Panc1 (cell line): Measurements from ENCODE around the gene NBDY. TPM values are rescaled to one million over a fixed set of nuclear protein-coding genes. Genes with fewer than 3 reads are reported as not detected.

Experiments
- ATAC-seq: fragments of 200-7000 bp; cut with Tn5 transposase; 2 replicates; pipeline ENCODE4 v1.9.1; 2020; ENCODE audit warnings: mild to moderate bottlenecking, moderate library complexity
- BruUV-seq: library from RNA; stranded (reverse); fragments of 400-500 nt; replicated peaks from 2 replicates; lab custom pipeline; 2021; lab: Mats Ljungman, UMichigan
- CTCF ChIA-PET: fragments of 300-600 bp; sonication (Branson Sonifier 250); formaldehyde crosslinking; loops from one replicate; lab custom pipeline; 2022; ENCODE audit warnings: antibody characterized with exemption; lab: Charles Lee
- POLR2A ChIA-PET: fragments of 300-600 bp; sonication (Branson Sonifier 250); formaldehyde crosslinking; loops from one replicate; lab custom pipeline; 2022; ENCODE audit warnings: antibody characterized with exemption; lab: Charles Lee
- DNase-seq: peaks from one replicate; pipeline ENCODE4 v3.0.0-alpha.2; 2010; ENCODE audit warnings: low read depth, low spot score
- H3K27ac ChIP-seq: 2 replicates; pipeline ENCODE4 v1.5.1; 2011; ENCODE audit warnings: mild to moderate bottlenecking, low read length, inconsistent platforms
- H3K27me3 ChIP-seq: fragments of 200-500 bp; sonication (Bioruptor generic); 2 replicates; pipeline ENCODE4 v1.6.0; 2014; ENCODE audit warnings: low read length, inconsistent platforms; ENCODE audit not compliant: control insufficient read depth, insufficient read depth
- H3K36me3 ChIP-seq: fragments of 200-500 bp; sonication (Bioruptor generic); 2 replicates; pipeline ENCODE4 v1.5.1; 2014; ENCODE audit warnings: inconsistent platforms, mild to moderate bottlenecking, low read length, moderate library complexity; ENCODE audit not compliant: control insufficient read depth, insufficient read depth
- H3K4me1 ChIP-seq: 2 replicates; pipeline ENCODE4 v1.5.1; 2011; ENCODE audit warnings: inconsistent platforms, mild to moderate bottlenecking, low read length, moderate library complexity; ENCODE audit not compliant: control insufficient read depth, insufficient read depth
- H3K4me3 ChIP-seq, 2 experiments: 2 replicates each; pipeline ENCODE4 v1.5.1; 2011 to 2012; ENCODE audit warnings: low read depth in 2 of 2, low read length in 2 of 2, mild to moderate bottlenecking in 2 of 2, inconsistent platforms in 1 of 2, moderate library complexity in 1 of 2
- H3K9me3 ChIP-seq: fragments of 200-500 bp; sonication (Bioruptor generic); 2 replicates; pipeline ENCODE4 v1.5.1; 2014; ENCODE audit warnings: low read depth, mild to moderate bottlenecking, inconsistent platforms, low read length, moderate library complexity; ENCODE audit not compliant: control insufficient read depth, insufficient read depth
- CTCF ChIP-seq: fragments of 450-650 bp; IDR thresholded peaks from 2 replicates; pipeline ENCODE4 v1.5.1; 2017; ENCODE audit warnings: mild to moderate bottlenecking
- POLR2AphosphoS5 ChIP-seq: IDR thresholded peaks from 2 replicates; pipeline ENCODE4 v1.6.1; 2012; ENCODE audit warnings: mild to moderate bottlenecking, low read depth, low read length, moderate library complexity
- REST ChIP-seq, 2 experiments: IDR thresholded peaks; 2 replicates each; pipeline ENCODE4 v1.6.1; 2011 to 2012; ENCODE audit warnings: low read depth in 2 of 2, control low read depth in 1 of 2, low read length in 1 of 2, mild to moderate bottlenecking in 1 of 2, moderate library complexity in 1 of 2; ENCODE audit not compliant: insufficient read depth in 1 of 2
- SIN3A ChIP-seq: IDR thresholded peaks from 2 replicates; pipeline ENCODE4 v1.6.1; 2012; ENCODE audit warnings: low read depth, mild to moderate bottlenecking, low read length, moderate library complexity, borderline replicate concordance; ENCODE audit not compliant: insufficient read depth
- TCF7L2 ChIP-seq: IDR thresholded peaks from 2 replicates; pipeline ENCODE4 v1.6.1; 2011; ENCODE audit warnings: mild to moderate bottlenecking, low read depth, low read length, inconsistent platforms
- in situ Hi-C: cut with HindIII; loops from 2 replicates; pipeline ENCODE4 v1.10.0; 2016; ENCODE audit warnings: low sequenced_read_pairs, low pct_unique_long_range_greater_than_20kb
- intact Hi-C: fragments of 100-400 bp; cut with micrococcal nuclease; formaldehyde crosslinking; loops from one replicate; pipeline ENCODE4 v1.10.0; 2022; ENCODE audit not compliant: unreplicated experiment
- total RNA-seq: library from RNA; stranded (reverse); gene quantifications from one replicate; pipeline ENCODE4 v1.2.1, GENCODE V29; 2021; ENCODE audit not compliant: unreplicated experiment

Gene NBDY
- total RNA-seq, 1 experiment from 2014 or later = 52.0 TPM

DNA sequence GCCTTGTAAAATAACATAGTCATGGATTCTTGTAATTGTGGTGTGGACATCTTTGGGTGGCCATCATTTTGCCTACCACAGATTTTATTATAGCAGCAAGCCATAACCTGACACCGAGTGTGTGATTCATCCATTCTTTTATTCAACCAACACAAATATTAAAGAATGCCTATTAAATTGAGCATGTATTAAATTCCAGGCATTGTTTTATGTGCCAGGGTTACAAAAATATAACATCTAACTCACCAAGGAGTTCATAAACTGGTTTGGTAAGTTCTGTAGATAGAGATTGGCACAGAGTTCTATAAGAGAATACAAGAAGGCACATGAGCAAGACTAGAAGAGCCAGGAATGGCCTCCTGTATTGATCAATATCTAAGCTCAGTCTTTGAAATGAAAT, 18.0 kb downstream of the NBDY start:
- no peak for ATAC-seq
- BruUV-seq = no TSS peak
- Histone ChIP-seq H3K27me3 (no peaks in the 10 kb centered on the region), H3K4me3 (no peak overlapping the region), H3K4me1 (no peaks in the 10 kb centered on the region), H3K36me3 (no peaks in the 10 kb centered on the region), H3K9me3 (no peaks in the 10 kb centered on the region), H3K27ac (no peak overlapping the region)
- CTCF ChIA-PET = no interaction called here
- intact Hi-C loops (no loop called here), in situ Hi-C loops (no loop called here)
- TF ChIP-seq CTCF (no peak), REST (IDR thresholded peaks at IDR 0.05; ENCODE audit: insufficient read depth in 1 of 2, low read depth in 2 of 2, low read length in 1 of 2) (no peak), SIN3A (no peak), TCF7L2 (no peak), POLR2AphosphoS5 (no peak)
- POLR2A ChIA-PET = no interaction called here
- no peak for DNase-seq

DNA sequence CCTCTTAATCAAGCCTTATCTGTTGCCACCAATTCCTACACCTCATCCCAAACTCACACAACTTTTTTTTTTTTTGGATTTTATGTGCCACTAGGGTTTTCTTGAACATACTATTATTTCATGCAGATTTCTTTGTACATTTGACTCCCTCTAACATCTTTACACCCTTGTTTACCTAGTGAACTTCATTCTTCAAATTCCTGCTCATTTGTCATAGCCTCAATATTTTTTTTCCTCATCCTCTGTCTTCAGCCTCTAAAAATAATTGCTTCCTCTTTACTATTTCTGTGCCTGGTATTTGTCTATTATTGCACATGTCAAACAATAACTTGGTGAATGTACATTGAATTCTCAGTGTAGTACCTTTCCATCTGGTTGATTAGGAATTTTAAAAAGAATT, 22.0 kb downstream of the NBDY start:
- H3K36me3 ChIP-seq = no peaks in the 10 kb centered on the region
- intact Hi-C loops (no loop called here), in situ Hi-C loops (no loop called here)
- no peaks in the 10 kb centered on the region for H3K4me1 ChIP-seq
- TF ChIP-seq CTCF (no peak), POLR2AphosphoS5 (no peak), SIN3A (no peak), TCF7L2 (no peak), REST (IDR thresholded peaks at IDR 0.05; ENCODE audit: insufficient read depth in 1 of 2, low read depth in 2 of 2, low read length in 1 of 2) (no peak)
- ATAC-seq (no peak), DNase-seq (no peak)
- no peaks in the 10 kb centered on the region for H3K9me3 ChIP-seq
- CTCF ChIA-PET = no interaction called here
- H3K27me3 ChIP-seq = no peaks in the 10 kb centered on the region
- H3K27ac ChIP-seq = no peak overlapping the region
- H3K4me3 ChIP-seq = no peak overlapping the region
- POLR2A ChIA-PET = no interaction called here
- BruUV-seq = no TSS peak
